ENCODE measurements around the gene SLC6A3. TPM values are rescaled to one million over a fixed set of nuclear protein-coding genes. Genes with fewer than 3 reads are reported as not detected.
A peak's percentile ranks its signal among the peaks of the same experiment; 100 is the strongest.

Gene SLC6A3
- polyA plus RNA-seq, 3 donors: not detected

DNA sequence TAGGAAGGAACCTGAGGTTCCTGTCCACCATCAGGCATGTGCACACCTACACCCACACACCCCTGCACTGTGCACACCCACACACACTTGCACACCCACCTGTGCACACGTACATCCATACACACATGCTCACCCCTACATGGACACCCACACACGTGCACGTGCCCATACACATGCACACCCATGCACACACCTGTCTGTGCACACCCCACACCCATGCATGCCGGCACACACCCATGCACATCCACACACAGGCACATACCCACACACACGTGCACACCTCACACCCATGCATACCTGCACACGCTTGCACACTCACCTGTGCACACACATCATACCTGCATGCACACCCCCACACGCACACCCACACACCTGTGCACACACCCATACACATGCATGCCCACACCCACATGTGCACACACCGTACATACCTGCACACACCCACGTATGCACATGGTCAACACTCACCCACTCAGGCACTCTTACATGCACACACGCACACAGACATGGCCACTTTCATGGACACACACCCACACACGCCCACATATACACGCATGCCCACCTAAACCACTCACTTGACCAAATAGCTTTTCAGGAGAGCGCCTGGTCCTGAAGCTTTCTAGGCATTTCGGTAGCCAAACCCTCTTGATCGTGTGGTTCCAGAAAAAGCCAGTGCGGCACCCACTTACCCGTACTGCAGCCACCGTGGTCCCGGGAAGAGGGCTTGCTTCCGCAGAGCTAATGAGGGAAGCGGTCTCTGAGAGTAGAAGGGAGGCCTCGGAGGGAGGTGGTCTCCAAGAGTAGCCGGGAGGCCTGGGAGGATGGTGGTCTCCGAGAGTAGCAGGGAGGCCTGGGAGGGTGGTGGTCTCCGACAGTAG lies 63.6 kb downstream of the SLC6A3 start:
- Histone ChIP-seq H3K9me3 (replicated peaks in 1 of 2; ENCODE audit: control insufficient read depth in 1 of 2, insufficient read depth in 1 of 2, low read length in 2 of 2) (peaks cover 7 to 13% of the 10 kb centered on the region in 2 donors), H3K4me3 (replicated peaks in 1 of 3; ENCODE audit: low read depth in 2 of 3, low read length in 3 of 3) (no peak overlapping the region), H3K27me3 (ENCODE audit: control insufficient read depth in 2 of 2, insufficient read depth in 2 of 2, low read length in 2 of 2) (peaks cover 0 to 5% of the 10 kb centered on the region in 2 donors), H3K36me3 (replicated peaks in 1 of 2; ENCODE audit: control insufficient read depth in 1 of 2, insufficient read depth in 2 of 2, low read length in 2 of 2) (no peaks in the 10 kb centered on the region), H3K9ac (ENCODE audit: insufficient read depth, low read length, poor library complexity, severe bottlenecking) (no peak overlapping the region), H4K20me1 (ENCODE audit: insufficient read depth, low read length) (no peaks in the 10 kb centered on the region), H3K79me2 (ENCODE audit: insufficient read depth, low read length) (no peaks in the 10 kb centered on the region), H3K4me1 (ENCODE audit: control insufficient read depth in 1 of 2, insufficient read depth in 2 of 2, low read length in 2 of 2) (peaks cover 10 to 14% of the 10 kb centered on the region in 2 donors), H2AFZ (ENCODE audit: insufficient read depth, low read depth, low read length, poor library complexity, severe bottlenecking) (no peak overlapping the region), H3K4me2 (replicated peaks; ENCODE audit: extremely low read depth, low read length, poor library complexity, severe bottlenecking) (no peak overlapping the region), H3K27ac (ENCODE audit: low read depth in 1 of 2, low read length in 2 of 2) (no peak overlapping the region)
- Mint-ChIP-seq H3K27me3 (ENCODE audit: low read depth in 3 of 3) (peaks cover 17 to 41% (median 25%) of the 10 kb centered on the region in 3 donors), H3K9me3 (peaks cover 6 to 15% (median 14%) of the 10 kb centered on the region in 7 donors), H3K27ac (peak overlapping the region in 1 of 7 donors; percentile 5), H3K4me1 (peaks cover 18% of the 10 kb centered on the region), H3K36me3 (no peaks in the 10 kb centered on the region), H3K4me3 (peak overlapping the region in 1 of 2 donors; percentile 49)
- WGBS (ENCODE audit: insufficient coverage): 89% methylated on average over 19 of the region's 25 CpGs
- intact Hi-C loops (cut with micrococcal nuclease): loop anchor here (10.0 kb wide), 2 partner anchors 143 to 263 kb away; partner anchors contain the start of gene LPCAT1 (in 1 of the 2)
- TF ChIP-seq, protein P1, sequence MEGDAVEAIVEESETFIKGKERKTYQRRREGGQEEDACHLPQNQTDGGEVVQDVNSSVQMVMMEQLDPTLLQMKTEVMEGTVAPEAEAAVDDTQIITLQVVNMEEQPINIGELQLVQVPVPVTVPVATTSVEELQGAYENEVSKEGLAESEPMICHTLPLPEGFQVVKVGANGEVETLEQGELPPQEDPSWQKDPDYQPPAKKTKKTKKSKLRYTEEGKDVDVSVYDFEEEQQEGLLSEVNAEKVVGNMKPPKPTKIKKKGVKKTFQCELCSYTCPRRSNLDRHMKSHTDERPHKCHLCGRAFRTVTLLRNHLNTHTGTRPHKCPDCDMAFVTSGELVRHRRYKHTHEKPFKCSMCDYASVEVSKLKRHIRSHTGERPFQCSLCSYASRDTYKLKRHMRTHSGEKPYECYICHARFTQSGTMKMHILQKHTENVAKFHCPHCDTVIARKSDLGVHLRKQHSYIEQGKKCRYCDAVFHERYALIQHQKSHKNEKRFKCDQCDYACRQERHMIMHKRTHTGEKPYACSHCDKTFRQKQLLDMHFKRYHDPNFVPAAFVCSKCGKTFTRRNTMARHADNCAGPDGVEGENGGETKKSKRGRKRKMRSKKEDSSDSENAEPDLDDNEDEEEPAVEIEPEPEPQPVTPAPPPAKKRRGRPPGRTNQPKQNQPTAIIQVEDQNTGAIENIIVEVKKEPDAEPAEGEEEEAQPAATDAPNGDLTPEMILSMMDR (IDR thresholded peaks at IDR 0.05): no peak
- DNase-seq: no peak

DNA sequence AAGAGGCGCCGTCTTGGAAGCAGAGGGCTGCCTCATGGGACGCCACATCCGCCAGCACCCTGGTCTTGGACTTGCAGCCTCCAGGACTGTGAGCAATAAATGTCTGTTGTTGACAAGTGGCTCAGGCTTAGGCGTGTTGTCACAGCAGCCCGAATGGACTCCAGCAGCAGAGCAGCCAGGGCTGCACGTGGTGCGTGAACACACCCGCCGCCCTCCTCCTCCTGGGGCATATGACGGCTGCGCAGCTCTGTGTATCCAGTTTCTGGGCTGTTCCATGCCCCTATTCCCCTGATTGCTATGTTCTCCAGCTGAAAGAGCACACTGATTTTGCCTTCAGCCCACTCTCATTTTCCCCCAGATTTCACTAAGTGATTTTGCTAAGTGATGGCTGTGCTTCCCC lies 64.3 kb downstream of the SLC6A3 start:
- Mint-ChIP-seq H3K27me3 (ENCODE audit: low read depth in 3 of 3) (peaks cover 19 to 40% (median 25%) of the 10 kb centered on the region in 3 donors), H3K4me3 (peak overlapping the region in 1 of 2 donors; percentile 4), H3K36me3 (no peaks in the 10 kb centered on the region), H3K27ac (no peak overlapping the region), H3K4me1 (peaks cover 12% of the 10 kb centered on the region), H3K9me3 (peaks cover 6 to 15% (median 13%) of the 10 kb centered on the region in 7 donors)
- no peak overlapping the region for H3K27ac ChIP-seq (ENCODE audit: low read depth in 1 of 2, low read length in 2 of 2)
- H3K27me3 ChIP-seq (ENCODE audit: control insufficient read depth in 2 of 2, insufficient read depth in 2 of 2, low read length in 2 of 2): peaks cover 0 to 2% of the 10 kb centered on the region in 2 donors
- H3K4me2 ChIP-seq (replicated peaks; ENCODE audit: extremely low read depth, low read length, poor library complexity, severe bottlenecking): no peak overlapping the region
- no peaks in the 10 kb centered on the region for H4K20me1 ChIP-seq (ENCODE audit: insufficient read depth, low read length)
- peaks cover 5 to 7% of the 10 kb centered on the region in 2 donors for H3K4me1 ChIP-seq (ENCODE audit: control insufficient read depth in 1 of 2, insufficient read depth in 2 of 2, low read length in 2 of 2)
- peaks cover 7 to 13% of the 10 kb centered on the region in 2 donors for H3K9me3 ChIP-seq (replicated peaks in 1 of 2; ENCODE audit: control insufficient read depth in 1 of 2, insufficient read depth in 1 of 2, low read length in 2 of 2)
- H3K36me3 ChIP-seq (replicated peaks in 1 of 2; ENCODE audit: control insufficient read depth in 1 of 2, insufficient read depth in 2 of 2, low read length in 2 of 2): no peaks in the 10 kb centered on the region
- 92% methylated on average over 12 of the region's 12 CpGs for WGBS (ENCODE audit: insufficient coverage)
- no peak overlapping the region for H3K9ac ChIP-seq (ENCODE audit: insufficient read depth, low read length, poor library complexity, severe bottlenecking)
- no peak overlapping the region for H2AFZ ChIP-seq (ENCODE audit: insufficient read depth, low read depth, low read length, poor library complexity, severe bottlenecking)
- TF ChIP-seq, protein P1 (IDR thresholded peaks at IDR 0.05): no peak
- no peak for DNase-seq
- no peaks in the 10 kb centered on the region for H3K79me2 ChIP-seq (ENCODE audit: insufficient read depth, low read length)
- H3K4me3 ChIP-seq (replicated peaks in 1 of 3; ENCODE audit: low read depth in 2 of 3, low read length in 3 of 3): no peak overlapping the region
- intact Hi-C loops (cut with micrococcal nuclease): loop anchor here (10.0 kb wide), 2 partner anchors 144 to 264 kb away; partner anchors contain the start of gene LPCAT1 (in 1 of the 2)
